Measurements from ENCODE around the gene ADCY9.

GRCh38 chr16:4048481-4048880 is 67.8 kb downstream of the ADCY9 start:
- TF ChIP-seq PBX3 (CRISPR knock-in tag; IDR thresholded peaks at IDR 0.05) (no peak), ZNF707 (tag by site-specific recombination; IDR thresholded peaks at IDR 0.05) (no peak), REST (tag by site-specific recombination; IDR thresholded peaks at IDR 0.05) (no peak), ZNF223 (tag by site-specific recombination; IDR thresholded peaks at IDR 0.05) (no peak), PRDM1 (tag by site-specific recombination; IDR thresholded peaks at IDR 0.05) (no peak), ZNF155 (tag by site-specific recombination; IDR thresholded peaks at IDR 0.05) (no peak), ELK4 (IDR thresholded peaks at IDR 0.05; ENCODE audit: borderline replicate concordance, low read depth, low read length) (no peak), ZNF426 (tag by site-specific recombination; IDR thresholded peaks at IDR 0.05) (no peak), ZNF138 (tag by site-specific recombination; IDR thresholded peaks at IDR 0.05; ENCODE audit: borderline replicate concordance) (no peak), ZNF335 (tag by site-specific recombination; conservative IDR thresholded peaks at IDR 0.05) (no peak), ZNF302 (tag by site-specific recombination; IDR thresholded peaks at IDR 0.05; ENCODE audit: low read depth) (no peak), ZNF544 (tag by site-specific recombination; IDR thresholded peaks at IDR 0.05) (no peak)
- TF ChIP-seq, protein P1, sequence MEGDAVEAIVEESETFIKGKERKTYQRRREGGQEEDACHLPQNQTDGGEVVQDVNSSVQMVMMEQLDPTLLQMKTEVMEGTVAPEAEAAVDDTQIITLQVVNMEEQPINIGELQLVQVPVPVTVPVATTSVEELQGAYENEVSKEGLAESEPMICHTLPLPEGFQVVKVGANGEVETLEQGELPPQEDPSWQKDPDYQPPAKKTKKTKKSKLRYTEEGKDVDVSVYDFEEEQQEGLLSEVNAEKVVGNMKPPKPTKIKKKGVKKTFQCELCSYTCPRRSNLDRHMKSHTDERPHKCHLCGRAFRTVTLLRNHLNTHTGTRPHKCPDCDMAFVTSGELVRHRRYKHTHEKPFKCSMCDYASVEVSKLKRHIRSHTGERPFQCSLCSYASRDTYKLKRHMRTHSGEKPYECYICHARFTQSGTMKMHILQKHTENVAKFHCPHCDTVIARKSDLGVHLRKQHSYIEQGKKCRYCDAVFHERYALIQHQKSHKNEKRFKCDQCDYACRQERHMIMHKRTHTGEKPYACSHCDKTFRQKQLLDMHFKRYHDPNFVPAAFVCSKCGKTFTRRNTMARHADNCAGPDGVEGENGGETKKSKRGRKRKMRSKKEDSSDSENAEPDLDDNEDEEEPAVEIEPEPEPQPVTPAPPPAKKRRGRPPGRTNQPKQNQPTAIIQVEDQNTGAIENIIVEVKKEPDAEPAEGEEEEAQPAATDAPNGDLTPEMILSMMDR (tag by site-specific recombination; IDR thresholded peaks at IDR 0.05) = no peak
- TF ChIP-seq, protein P2, sequence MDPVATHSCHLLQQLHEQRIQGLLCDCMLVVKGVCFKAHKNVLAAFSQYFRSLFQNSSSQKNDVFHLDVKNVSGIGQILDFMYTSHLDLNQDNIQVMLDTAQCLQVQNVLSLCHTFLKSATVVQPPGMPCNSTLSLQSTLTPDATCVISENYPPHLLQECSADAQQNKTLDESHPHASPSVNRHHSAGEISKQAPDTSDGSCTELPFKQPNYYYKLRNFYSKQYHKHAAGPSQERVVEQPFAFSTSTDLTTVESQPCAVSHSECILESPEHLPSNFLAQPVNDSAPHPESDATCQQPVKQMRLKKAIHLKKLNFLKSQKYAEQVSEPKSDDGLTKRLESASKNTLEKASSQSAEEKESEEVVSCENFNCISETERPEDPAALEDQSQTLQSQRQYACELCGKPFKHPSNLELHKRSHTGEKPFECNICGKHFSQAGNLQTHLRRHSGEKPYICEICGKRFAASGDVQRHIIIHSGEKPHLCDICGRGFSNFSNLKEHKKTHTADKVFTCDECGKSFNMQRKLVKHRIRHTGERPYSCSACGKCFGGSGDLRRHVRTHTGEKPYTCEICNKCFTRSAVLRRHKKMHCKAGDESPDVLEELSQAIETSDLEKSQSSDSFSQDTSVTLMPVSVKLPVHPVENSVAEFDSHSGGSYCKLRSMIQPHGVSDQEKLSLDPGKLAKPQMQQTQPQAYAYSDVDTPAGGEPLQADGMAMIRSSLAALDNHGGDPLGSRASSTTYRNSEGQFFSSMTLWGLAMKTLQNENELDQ (tag by site-specific recombination; IDR thresholded peaks at IDR 0.05; ENCODE audit: low read depth) = no peak
